GM19438 (cell line): ENCODE measurements around the gene ZNF112.
"Not testable (repeated sequence)": the region's sequence is repeated elsewhere in the genome, so short reads cannot be mapped to it uniquely, and the experiment has no call there.

Experiments used
- ATAC-seq: cut with Tn5 transposase; IDR thresholded peaks from one replicate; pipeline ENCODE4 v1.9.1; 2021; ENCODE audit warnings: low read depth; ENCODE audit not compliant: unreplicated experiment

The ZNF112 gene

GRCh38 chr19:44356383-44357111 lies at the start of gene ZNF112:
ZNF112 (minus strand) TSS chr19:44356680; CDS start chr19:44340539, 16,141 bp downstream.
- no peak for ATAC-seq

GRCh38 chr19:44401139-44402115 lies 44.9 kb upstream of the ZNF112 start, which contains the start of gene ZNF285:
ZNF285 (minus strand) TSS chr19:44401608; CDS start chr19:44397213, 4,395 bp downstream.
- no peak for ATAC-seq

DNA sequence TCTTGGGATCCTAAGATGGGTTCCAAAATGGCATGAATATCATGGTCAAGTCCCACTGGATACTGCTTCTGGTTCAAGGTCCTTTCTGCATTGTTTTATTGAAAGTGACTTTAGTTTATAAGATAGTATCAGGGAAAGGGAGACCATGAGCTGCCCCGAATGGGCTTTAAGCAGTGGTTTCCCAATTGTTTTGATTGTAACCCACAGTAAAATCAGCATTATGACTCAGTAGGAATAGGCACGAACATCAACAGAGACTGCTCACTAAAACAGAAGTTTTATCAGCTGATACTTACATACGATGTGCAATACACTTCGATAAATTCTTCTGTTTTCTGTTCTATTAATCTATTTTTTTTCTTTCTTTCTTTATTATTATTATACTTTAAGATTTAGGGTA lies 32.8 kb upstream of the ZNF112 start:
- not testable (repeated sequence) for ATAC-seq

DNA sequence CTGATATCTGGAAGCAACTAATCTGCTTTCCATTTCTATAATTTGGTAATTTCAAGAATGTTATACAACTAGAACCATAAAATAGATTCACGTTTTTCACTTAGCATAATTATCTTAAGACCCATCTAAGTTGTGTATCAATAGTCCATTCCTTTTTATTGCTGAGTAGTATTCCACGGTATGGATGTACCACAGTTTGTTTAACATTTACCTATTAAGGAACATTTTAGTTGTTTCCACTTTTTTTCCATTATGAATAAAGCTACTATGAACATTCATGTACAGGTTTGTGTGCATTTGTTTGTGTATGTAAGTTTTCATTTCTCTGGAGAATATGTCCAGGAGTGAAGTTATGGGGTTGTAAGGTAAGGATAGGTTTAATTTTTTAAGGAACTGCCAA lies 18.3 kb upstream of the ZNF112 start:
- ATAC-seq: no peak

DNA sequence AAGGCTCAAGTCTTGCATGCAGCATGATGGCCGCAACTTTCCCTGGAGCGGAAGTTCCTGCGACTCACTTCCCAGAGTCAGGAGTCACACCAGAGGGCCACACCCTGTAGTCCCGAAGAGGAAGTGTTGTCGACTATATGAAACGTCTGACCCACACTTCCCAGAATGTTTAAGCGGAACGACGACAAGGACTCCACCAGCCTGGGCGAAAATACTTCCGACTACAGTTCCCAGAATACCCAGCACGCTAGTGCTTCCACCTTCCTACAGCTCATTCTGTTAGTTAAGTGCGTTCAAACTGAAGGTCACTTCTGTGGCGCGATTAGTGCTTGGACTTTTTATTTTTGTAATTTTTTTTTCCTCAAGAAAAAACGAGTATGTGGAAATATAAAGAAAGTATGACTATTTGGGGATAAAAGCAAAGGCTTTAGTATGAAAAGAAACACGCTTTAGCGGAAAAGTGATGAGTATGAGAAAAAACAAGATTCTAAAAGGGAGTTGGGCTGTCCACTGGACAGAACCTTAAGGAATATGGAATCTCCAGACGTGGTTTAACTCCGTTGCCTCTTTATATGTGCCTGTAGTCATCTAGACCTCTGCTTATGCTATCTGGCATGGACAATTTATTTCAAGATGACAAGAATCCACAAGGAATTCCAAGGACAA lies 15.5 kb upstream of the ZNF112 start:
- ATAC-seq: no peak

DNA sequence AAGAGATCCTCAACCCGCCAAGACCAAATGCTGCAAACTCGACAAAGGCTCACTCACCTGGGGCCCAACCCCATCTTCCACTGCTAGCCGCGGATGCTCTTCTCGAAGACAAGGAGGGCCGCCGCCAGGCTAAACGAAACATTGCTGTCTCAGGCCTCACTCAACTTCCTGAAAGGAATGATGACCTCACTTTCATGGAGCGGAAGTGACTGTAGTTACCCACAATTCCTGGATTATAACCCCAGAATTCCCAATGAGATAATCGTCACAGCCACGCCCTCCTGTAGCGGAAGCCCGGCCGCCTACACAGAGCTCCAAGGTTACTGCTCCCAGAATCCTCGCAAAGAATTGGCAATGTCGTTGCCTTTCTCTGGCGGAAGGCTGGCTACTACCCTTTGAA lies 10.5 kb upstream of the ZNF112 start:
- no peak for ATAC-seq

DNA sequence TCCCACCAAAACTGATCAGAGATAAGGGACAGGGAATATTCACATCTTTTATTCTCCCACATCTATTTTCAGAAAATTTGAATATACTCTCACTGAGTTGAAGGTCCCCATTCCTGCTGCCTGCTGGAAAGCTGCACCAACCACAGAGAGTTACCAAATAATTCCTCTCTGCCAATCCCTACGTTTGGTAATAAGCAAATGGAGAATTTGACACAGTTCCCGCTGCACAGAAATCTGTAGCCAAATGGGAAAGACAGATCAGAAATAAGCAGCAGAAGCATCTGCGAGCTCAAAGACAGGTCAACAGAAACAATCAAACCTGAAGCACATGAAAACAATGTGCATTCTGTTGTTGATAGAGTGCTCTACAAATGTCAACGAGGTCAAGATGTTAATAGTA lies 9.9 kb downstream of the ZNF112 start:
- no peak for ATAC-seq

GRCh38 chr19:44345959-44346358 lies 10.5 kb downstream of the ZNF112 start:
- no peak for ATAC-seq

GRCh38 chr19:44344255-44344654 lies 12.2 kb downstream of the ZNF112 start:
- no peak for ATAC-seq

DNA sequence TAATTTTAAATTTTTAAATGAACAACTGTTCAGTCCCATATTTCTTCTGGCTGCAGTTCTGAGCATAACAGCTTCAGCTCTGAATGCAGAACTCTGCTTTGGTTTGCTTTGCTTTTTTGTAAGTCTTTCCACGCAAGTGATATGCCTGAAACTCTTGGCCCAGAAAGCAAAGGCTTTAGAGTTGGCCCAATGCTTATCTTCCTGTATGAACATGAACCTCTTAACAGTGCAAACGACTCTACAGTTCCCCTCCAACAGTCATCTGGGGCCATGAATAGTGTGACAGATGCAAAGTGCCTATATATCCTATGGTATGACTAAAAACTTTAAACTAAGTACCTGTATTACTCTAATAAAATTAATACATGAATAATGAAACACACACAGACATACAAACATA lies 14.7 kb downstream of the ZNF112 start:
- ATAC-seq: no peak

- not testable (repeated sequence) for ATAC-seq
These were observed 21.8 kb downstream of the ZNF112 start for GRCh38 chr19:44334639-44335038.

- ATAC-seq: no peak
These were observed 24.3 kb downstream of the ZNF112 start for GRCh38 chr19:44332145-44332544.

- ATAC-seq: no peak
These were observed 40.6 kb downstream of the ZNF112 start for GRCh38 chr19:44315883-44316282.

DNA sequence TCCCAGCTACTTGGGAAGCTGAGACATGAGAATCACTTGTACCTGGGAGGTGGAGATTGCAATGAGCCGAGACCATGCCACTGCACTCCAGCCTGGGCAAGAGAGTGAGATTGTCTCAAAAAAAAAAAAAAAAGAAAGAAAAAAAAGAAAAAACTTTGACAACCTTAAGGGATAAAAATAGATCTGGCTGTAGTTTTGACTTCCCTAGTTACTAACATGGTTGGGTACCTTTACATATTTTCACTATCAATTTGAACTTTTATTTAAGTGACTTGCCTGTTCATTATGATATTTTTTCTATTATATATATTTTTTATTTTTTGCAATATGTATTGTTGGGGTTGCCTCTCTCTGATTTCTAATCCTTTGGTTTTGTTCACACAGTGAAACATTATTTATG lies 43.2 kb downstream of the ZNF112 start:
- no peak for ATAC-seq

DNA sequence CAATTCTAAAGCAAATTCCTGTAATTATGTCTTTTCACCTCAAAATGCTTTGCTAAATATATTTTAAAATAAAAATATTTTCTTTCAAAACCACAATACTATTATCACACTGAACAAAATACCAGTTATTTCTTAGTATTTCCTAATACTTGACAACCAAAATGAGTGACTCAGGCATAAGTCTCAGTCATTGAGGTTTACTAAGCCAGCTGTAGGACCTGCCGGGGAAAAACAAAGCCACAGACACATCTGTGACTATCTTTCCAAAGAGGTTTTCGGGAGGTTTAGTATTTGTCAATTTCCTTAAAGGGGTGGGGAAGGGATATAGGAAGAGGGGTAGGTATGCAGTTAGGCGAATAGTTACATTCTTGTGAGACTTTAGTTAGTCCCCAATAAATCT lies 48.5 kb downstream of the ZNF112 start:
- ATAC-seq: no peak

- no peak for ATAC-seq
These were observed 50.2 kb downstream of the ZNF112 start for GRCh38 chr19:44306283-44306682.

GRCh38 chr19:44305457-44305856 lies 51.0 kb downstream of the ZNF112 start:
- ATAC-seq: no peak

DNA sequence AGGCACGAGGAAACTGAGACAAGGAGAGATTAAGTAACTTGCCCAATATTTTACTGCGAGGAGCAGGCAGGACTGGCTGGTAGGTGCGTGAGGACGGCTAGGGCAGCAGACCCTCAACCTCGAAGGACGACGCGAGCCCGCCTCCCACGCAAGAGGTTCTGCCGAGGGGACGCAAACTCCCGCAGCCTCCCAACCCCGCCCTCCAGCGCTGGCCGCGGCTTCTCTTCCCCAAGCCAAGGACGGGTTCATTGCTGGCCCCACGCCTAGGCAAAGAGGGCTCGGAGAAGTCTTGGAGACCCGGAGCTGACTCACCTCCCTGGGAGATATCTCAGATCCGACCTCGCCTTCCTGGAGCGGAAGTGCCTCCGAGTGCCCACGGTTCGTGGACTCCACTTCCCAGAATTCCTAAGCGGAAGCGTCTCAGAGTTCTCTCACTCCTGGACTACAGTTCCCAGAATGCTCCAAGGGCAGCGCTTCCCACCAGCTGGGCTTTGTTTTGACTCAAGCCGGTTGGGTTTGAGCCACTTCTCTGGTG lies 51.8 kb downstream of the ZNF112 start, which contains the start of gene ZNF235:
TSS of gene ZNF235 (minus strand) at position 367 of the 535 bp plus-strand sequence. CDS start 1,621 bp downstream, outside the sequence.
- ATAC-seq: peak; percentile 87

DNA sequence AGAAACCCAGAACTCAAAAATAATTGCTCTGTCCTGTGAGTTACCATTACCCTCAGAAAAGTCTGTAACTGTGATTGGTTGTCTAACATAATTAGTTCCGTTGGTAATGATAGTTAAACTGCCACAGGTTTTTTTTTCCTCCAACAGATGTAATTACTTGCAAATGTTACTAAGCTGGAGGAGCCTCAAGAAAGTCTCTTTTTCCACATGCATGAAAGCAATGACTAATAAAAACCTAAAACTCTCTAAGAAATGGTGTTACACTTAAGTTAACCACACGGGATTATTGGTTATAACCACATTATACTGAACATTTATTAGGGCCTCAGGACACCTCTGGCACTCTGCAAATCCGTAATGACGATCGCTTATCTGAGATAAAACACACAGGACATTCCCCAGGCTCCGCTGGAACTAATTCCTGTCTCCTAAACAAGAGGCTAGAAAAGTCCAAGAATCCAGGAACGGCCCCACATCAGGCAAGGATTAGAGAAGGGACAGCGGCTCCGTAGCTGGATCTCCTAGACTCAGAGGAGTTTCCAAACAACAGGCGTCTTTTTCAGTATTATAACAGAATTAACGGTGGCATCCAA lies 52.4 kb downstream of the ZNF112 start:
- ATAC-seq: no peak

DNA sequence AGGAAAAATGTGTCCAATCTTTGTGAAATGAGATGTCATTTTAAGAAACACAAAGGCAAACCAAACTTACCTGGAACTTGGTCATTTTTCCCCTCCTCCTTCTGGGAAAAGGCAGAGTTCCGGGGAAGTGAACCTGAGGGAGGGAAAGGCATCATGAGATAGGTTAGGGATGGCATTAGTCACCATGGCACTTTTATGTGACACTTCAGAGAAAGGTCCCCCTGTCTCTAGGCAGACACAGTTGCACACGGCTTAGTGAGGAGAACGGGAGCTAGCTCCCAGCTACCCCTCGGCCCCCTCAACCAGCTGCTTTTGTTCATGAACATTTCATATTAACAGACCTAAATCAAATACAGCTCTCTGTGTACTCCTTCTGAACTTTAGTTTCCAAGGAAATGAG lies 53.2 kb downstream of the ZNF112 start:
- no peak for ATAC-seq
